Colonic mucosa (tissue), 4 donors: ENCODE measurements around the gene YIF1A. TPM values are rescaled to one million over a fixed set of nuclear protein-coding genes. Genes with fewer than 3 reads are reported as not detected.
A peak's percentile ranks its signal among the peaks of the same experiment; 100 is the strongest.

Source experiments
- DNase-seq: peaks from one replicate; pipeline ENCODE4 v3.0.0-alpha.2; 2020
- H3K27ac ChIP-seq: fragments of 200-600 bp; one replicate; pipeline ENCODE4 v1.8.0; 2021
- H3K27me3 ChIP-seq: fragments of 200-600 bp; one replicate; pipeline ENCODE4 v1.8.0; 2021
- H3K36me3 ChIP-seq: fragments of 200-600 bp; one replicate; pipeline ENCODE4 v1.8.0; 2021
- H3K4me1 ChIP-seq: fragments of 200-600 bp; one replicate; pipeline ENCODE4 v1.8.0; 2021; ENCODE audit warnings: mild to moderate bottlenecking
- H3K4me3 ChIP-seq: fragments of 200-600 bp; one replicate; pipeline ENCODE4 v1.8.0; 2021
- H3K9ac ChIP-seq, 2 donors: one replicate each; pipeline ENCODE4 v1.7.0; 2013; ENCODE audit warnings: control low read depth in 2 of 2, low read depth in 2 of 2, low read length in 2 of 2
- H3K9me3 ChIP-seq: fragments of 200-600 bp; one replicate; pipeline ENCODE4 v1.8.0; 2021
- intact Hi-C: fragments of 100-400 bp; cut with DNase I; formaldehyde crosslinking; loops from one replicate; pipeline ENCODE4 v1.14.1; 2022
- total RNA-seq, 2 donors: library from RNA; stranded (reverse); fragmentation: NEBNext Ultra II Directional in 1 of 2; extraction: Animal tissue kit (Norgen Biotek cat#: 25700) in 1 of 2; gene quantifications; one replicate each; pipeline ENCODE4 v1.2.1, GENCODE V29; 2021
- TF ChIP-seq, protein P1 (sequence below): fragments of 200-600 bp; IDR thresholded peaks from one replicate; pipeline ENCODE4 v1.8.0; 2022; ENCODE audit warnings: antibody characterized with exemption, mild to moderate bottlenecking
- donor health status: healthy.
- donor health status: DM: no; HTN: no; CAD: no.
- donor health status: DM: no; HTN: no; CAD: no.

The YIF1A gene
- total RNA-seq, 2 donors from 2014 or later: 87.4 to 159 TPM

DNA sequence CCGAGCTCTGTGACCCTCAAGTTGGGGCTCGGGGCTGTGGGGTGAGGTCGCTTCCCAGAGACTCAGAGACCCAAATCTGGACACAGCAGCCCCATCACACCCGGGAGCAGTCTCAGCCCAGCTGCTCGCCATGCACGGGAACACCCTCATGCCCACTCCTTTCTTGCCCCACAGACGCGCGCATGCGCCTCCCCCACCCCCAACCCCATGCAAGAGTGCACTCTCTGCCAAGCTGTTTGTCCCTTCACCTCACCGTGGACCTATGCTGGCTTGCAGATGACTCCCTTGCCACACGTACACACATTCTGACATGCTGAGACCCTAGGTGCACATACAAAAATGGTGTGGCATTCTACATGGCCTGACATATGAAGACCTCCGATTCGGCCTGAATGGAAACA, 28.4 kb upstream of the YIF1A start:
- Histone ChIP-seq H3K9me3 (no peaks in the 10 kb centered on the region), H3K36me3 (no peaks in the 10 kb centered on the region), H3K4me3 (no peak overlapping the region), H3K27ac (peak overlapping the region; percentile 57), H3K4me1 (peaks cover 5% of the 10 kb centered on the region), H3K9ac (no peak overlapping the region), H3K27me3 (no peaks in the 10 kb centered on the region)
- intact Hi-C loops: no loop called here
- TF ChIP-seq, protein P1, sequence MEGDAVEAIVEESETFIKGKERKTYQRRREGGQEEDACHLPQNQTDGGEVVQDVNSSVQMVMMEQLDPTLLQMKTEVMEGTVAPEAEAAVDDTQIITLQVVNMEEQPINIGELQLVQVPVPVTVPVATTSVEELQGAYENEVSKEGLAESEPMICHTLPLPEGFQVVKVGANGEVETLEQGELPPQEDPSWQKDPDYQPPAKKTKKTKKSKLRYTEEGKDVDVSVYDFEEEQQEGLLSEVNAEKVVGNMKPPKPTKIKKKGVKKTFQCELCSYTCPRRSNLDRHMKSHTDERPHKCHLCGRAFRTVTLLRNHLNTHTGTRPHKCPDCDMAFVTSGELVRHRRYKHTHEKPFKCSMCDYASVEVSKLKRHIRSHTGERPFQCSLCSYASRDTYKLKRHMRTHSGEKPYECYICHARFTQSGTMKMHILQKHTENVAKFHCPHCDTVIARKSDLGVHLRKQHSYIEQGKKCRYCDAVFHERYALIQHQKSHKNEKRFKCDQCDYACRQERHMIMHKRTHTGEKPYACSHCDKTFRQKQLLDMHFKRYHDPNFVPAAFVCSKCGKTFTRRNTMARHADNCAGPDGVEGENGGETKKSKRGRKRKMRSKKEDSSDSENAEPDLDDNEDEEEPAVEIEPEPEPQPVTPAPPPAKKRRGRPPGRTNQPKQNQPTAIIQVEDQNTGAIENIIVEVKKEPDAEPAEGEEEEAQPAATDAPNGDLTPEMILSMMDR: no peak
- no peak for DNase-seq

DNA sequence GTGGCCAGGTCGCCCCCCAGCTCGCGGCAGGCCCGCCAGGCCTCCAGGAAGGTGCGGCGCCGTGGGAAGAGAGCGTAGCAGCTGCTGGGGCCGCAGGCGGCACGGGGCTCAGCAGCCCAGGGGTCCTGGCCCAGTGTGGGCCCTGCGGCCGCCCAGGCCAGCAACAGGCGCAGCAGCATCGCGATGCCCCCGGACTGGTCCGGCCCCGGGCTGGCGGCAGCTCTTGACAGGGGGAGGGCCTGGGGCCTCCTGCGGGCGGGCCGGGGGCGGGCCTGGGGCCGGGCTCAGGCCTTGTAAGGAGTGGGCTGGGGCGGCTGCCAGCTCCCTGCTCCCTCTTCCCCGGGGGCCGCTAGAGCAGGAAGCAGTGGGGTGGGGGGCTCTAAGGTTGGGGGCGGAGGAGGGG, 27.9 kb upstream of the YIF1A start, which contains the start of gene CD248:
CD248 (minus strand) TSS at position 196 of the 403 bp plus-strand sequence; CDS start at position 179, 17 bp downstream.
- peak; percentile 47 for DNase-seq
- no peaks in the 10 kb centered on the region for H3K36me3 ChIP-seq
- peaks cover 5% of the 10 kb centered on the region for H3K4me1 ChIP-seq
- intact Hi-C loops: no loop called here
- no peaks in the 10 kb centered on the region for H3K27me3 ChIP-seq
- TF ChIP-seq, protein P1: no peak
- H3K9me3 ChIP-seq: no peaks in the 10 kb centered on the region
- H3K9ac ChIP-seq: peak within 1 kb of the TSS; percentile 66
- H3K27ac ChIP-seq: peak within 1 kb of the TSS; percentile 57
- peak within 1 kb of the TSS; percentile 31 for H3K4me3 ChIP-seq

DNA sequence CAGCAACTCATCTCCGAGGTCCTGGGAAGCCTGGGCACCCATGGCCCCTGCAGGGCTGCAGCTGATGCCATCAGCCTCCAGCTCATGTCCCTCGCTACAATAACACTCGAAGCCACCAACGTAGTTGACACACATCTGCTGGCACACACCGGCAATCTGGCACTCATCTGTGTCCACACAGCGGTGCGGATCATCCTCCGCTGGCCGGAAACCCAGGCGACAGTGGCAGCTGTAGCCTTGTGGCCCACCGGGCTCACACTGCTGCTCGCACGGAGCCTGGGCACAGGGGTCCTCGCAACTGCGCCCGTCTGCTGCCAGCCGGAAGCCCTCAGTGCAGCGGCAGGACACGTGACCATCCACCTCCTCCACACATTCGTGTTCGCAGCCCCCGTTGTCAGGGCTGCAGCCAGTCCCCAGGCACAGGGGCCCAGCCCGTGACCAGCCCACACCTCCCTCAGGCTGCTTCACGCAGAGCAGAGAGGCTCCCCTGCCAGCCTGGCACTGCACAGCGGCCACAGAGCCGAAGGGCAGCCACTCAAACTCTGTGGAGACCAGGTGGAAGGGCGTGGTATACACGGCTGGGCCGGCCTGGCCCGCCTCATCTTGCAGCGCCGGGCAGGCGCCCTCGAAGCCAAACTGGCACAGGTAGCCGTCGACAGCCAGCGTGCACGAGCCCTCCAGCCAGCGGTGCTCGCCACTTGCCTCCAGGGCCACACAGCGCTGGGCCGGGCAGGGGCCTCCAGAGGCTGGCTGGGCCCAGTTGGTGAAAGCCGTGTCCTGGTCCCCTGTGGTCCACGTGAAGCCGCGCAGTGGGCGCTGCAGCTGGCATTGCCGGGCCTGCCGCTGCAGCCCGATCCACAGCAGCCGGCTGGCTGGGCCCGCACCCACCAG, 27.2 kb upstream of the YIF1A start:
- Histone ChIP-seq H3K36me3 (no peaks in the 10 kb centered on the region), H3K9me3 (no peaks in the 10 kb centered on the region), H3K4me1 (peaks cover 5% of the 10 kb centered on the region), H3K27me3 (no peaks in the 10 kb centered on the region), H3K9ac (peak overlapping the region; percentile 66), H3K27ac (peak overlapping the region; percentile 46), H3K4me3 (peak overlapping the region; percentile 31)
- intact Hi-C loops: no loop called here
- DNase-seq: no peak
- TF ChIP-seq, protein P1: no peak

DNA sequence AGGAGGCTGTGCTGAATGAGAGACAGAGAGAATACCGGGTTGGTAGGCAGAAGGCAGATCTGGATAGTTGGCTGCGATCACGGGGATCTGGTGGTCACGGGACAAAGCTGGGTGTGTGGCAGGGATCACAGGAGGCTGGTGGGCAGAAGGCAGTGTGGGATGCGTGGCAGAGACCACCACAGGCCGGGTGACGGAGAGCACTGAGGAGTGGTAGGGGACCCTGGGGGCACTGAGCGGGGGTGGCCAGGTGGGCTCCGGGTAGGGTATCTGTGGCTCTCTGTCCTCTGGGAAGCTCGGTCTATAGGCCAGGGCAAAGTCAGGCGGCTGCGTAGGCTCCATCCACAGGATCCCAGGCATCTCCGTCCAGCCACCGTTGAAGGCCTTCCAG, 26.5 kb upstream of the YIF1A start:
- Histone ChIP-seq H3K9ac (peak overlapping the region; percentile 56 to 66), H3K27me3 (no peaks in the 10 kb centered on the region), H3K9me3 (no peaks in the 10 kb centered on the region), H3K27ac (no peak overlapping the region), H3K36me3 (no peaks in the 10 kb centered on the region), H3K4me3 (no peak overlapping the region), H3K4me1 (peaks cover 5% of the 10 kb centered on the region)
- TF ChIP-seq, protein P1: no peak
- DNase-seq: no peak
- intact Hi-C loops: no loop called here

DNA sequence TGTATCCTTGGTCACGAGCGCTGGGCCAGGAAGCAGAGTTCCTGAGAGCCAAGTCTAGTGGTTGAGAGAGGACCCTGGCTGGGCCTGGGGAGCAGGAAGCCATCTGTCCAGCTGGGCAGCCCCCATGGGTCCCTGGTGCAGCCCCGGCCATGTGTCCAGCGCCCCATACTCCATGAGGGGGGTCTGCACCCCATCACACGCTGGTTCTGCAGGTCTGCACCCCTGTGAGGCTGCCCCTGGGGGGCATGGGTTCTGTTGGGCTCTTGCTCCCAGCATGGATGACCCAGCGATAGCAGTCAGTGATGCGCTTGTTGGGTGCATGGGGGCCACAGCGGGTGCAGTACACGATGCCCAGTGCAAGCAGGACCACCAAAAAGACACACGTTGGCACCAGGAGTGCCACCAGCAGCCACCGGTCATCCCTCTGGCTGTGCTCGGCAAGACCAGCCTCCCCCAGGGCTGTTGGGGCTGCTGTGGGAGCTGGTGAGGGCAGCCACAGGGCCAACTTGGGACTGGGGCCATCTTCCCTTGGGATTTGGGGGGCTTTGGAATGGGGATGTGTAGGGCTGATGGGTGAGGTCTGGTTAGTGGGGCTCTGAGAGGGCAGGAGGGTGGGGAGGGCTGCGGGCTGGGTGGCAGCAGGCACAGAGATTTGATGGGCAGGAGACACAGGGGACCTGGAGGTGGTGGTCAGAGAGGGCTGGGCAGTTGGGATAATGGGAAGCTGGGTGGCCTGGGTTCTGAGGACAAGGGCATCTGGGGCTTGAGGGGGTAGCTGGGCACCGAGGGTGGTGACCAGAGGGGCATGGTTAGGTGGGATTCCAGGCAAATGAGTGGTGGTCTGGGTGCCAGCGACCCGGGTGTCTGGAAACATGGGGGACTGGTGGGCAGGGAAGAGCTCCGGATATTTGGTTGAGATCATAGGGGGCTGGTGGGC, 25.9 kb upstream of the YIF1A start:
- TF ChIP-seq, protein P1: no peak
- intact Hi-C loops: no loop called here
- H3K36me3 ChIP-seq: no peaks in the 10 kb centered on the region
- no peak for DNase-seq
- H3K27ac ChIP-seq: peak overlapping the region; percentile 86
- no peak overlapping the region for H3K4me3 ChIP-seq
- peak overlapping the region; percentile 56 to 66 for H3K9ac ChIP-seq
- H3K27me3 ChIP-seq: no peaks in the 10 kb centered on the region
- peaks cover 5% of the 10 kb centered on the region for H3K4me1 ChIP-seq
- H3K9me3 ChIP-seq: no peaks in the 10 kb centered on the region
